Stimulated activated naive CD8-positive, alpha-beta T cell treated with anti-CD3 and anti-CD28 coated beads, Interleukin-15, Interleukin-2, amounts not matched to agents 100 ng/mL and 50 ng/mL, for 24 hours (primary cell): ENCODE results near the gene TCEANC.
"Not testable (repeated sequence)": the region's sequence is repeated elsewhere in the genome, so short reads cannot be mapped to it uniquely, and the experiment has no call there.

ENCODE experiments used
- H3K27ac Mint-ChIP-seq: one replicate; pipeline ENCODE4 v1.8.0; 2021; ENCODE audit warnings: mild to moderate bottlenecking, mixed read lengths
- H3K27me3 Mint-ChIP-seq: one replicate; pipeline ENCODE4 v1.8.0; 2021; ENCODE audit warnings: mixed read lengths
- H3K36me3 Mint-ChIP-seq: one replicate; pipeline ENCODE4 v1.8.0; 2021; ENCODE audit warnings: low read depth, mixed read lengths
- H3K4me1 Mint-ChIP-seq: one replicate; pipeline ENCODE4 v1.8.0; 2021; ENCODE audit warnings: low read depth, mixed read lengths
- H3K4me3 Mint-ChIP-seq: one replicate; pipeline ENCODE4 v1.8.0; 2021; ENCODE audit warnings: mild to moderate bottlenecking, mixed read lengths
- H3K9me3 Mint-ChIP-seq: one replicate; pipeline ENCODE4 v1.8.0; 2021; ENCODE audit warnings: mixed read lengths

The TCEANC gene

GRCh38 chrX:13669755-13670154 lies 16.8 kb downstream of the TCEANC start:
- Mint-ChIP-seq H3K27ac (peak overlapping the region; percentile 93), H3K4me1 (peaks cover 29% of the 10 kb centered on the region), H3K4me3 (peak overlapping the region; percentile 72)

GRCh38 chrX:13670197-13670596 lies 17.3 kb downstream of the TCEANC start:
- H3K36me3 Mint-ChIP-seq, result no peaks in the 10 kb centered on the region
- no peaks in the 10 kb centered on the region for H3K27me3 Mint-ChIP-seq
- no peaks in the 10 kb centered on the region for H3K9me3 Mint-ChIP-seq
- peak overlapping the region; percentile 93 for H3K27ac Mint-ChIP-seq
- peaks cover 29% of the 10 kb centered on the region for H3K4me1 Mint-ChIP-seq
- no peak overlapping the region for H3K4me3 Mint-ChIP-seq

More at GRCh38 chrX:13669755-13670154, 16.8 kb downstream of the TCEANC start:
- not testable (repeated sequence) for H3K36me3 Mint-ChIP-seq, H3K27me3 Mint-ChIP-seq, H3K9me3 Mint-ChIP-seq

GRCh38 chrX:13673016-13673415 lies 20.1 kb downstream of the TCEANC start:
- Mint-ChIP-seq H3K4me1 (peaks cover 29% of the 10 kb centered on the region), H3K9me3 (no peaks in the 10 kb centered on the region), H3K36me3 (no peaks in the 10 kb centered on the region), H3K27me3 (no peaks in the 10 kb centered on the region), H3K4me3 (no peak overlapping the region), H3K27ac (no peak overlapping the region)

GRCh38 chrX:13676885-13677284 lies 23.9 kb downstream of the TCEANC start:
- no peak overlapping the region for H3K4me3 Mint-ChIP-seq
- no peaks in the 10 kb centered on the region for H3K27me3 Mint-ChIP-seq
- peaks cover 3% of the 10 kb centered on the region for H3K4me1 Mint-ChIP-seq
- H3K9me3 Mint-ChIP-seq, result no peaks in the 10 kb centered on the region
- no peaks in the 10 kb centered on the region for H3K36me3 Mint-ChIP-seq
- H3K27ac Mint-ChIP-seq, result no peak overlapping the region

GRCh38 chrX:13679700-13680099 lies 26.8 kb downstream of the TCEANC start:
- H3K27ac Mint-ChIP-seq, H3K4me3 Mint-ChIP-seq, H3K27me3 Mint-ChIP-seq, H3K36me3 Mint-ChIP-seq, H3K9me3 Mint-ChIP-seq: not testable (repeated sequence)
- peaks cover 14% of the 10 kb centered on the region for H3K4me1 Mint-ChIP-seq

- Mint-ChIP-seq H3K36me3 (no peaks in the 10 kb centered on the region), H3K4me3 (no peak overlapping the region), H3K27ac (no peak overlapping the region), H3K9me3 (no peaks in the 10 kb centered on the region), H3K4me1 (peaks cover 27% of the 10 kb centered on the region), H3K27me3 (no peaks in the 10 kb centered on the region)
Measured at GRCh38 chrX:13681595-13681994, 28.7 kb downstream of the TCEANC start.

- Mint-ChIP-seq H3K27me3 (no peaks in the 10 kb centered on the region), H3K4me1 (peaks cover 46% of the 10 kb centered on the region), H3K4me3 (no peak overlapping the region), H3K36me3 (no peaks in the 10 kb centered on the region), H3K9me3 (no peaks in the 10 kb centered on the region), H3K27ac (peak overlapping the region; percentile 17)
Measured at GRCh38 chrX:13684361-13684760, 31.4 kb downstream of the TCEANC start.

- no peaks in the 10 kb centered on the region for H3K9me3 Mint-ChIP-seq
- peaks cover 48% of the 10 kb centered on the region for H3K4me1 Mint-ChIP-seq
- no peak overlapping the region for H3K4me3 Mint-ChIP-seq
- H3K27ac Mint-ChIP-seq, result peak overlapping the region; percentile 19
- no peaks in the 10 kb centered on the region for H3K27me3 Mint-ChIP-seq
- H3K36me3 Mint-ChIP-seq, result peaks cover 4% of the 10 kb centered on the region
Measured at GRCh38 chrX:13685126-13685763, 32.3 kb downstream of the TCEANC start.

- Mint-ChIP-seq H3K27ac (peak overlapping the region; percentile 92), H3K4me3 (peak overlapping the region; percentile 91), H3K27me3 (no peaks in the 10 kb centered on the region), H3K36me3 (peaks cover 12% of the 10 kb centered on the region), H3K9me3 (no peaks in the 10 kb centered on the region), H3K4me1 (peaks cover 63% of the 10 kb centered on the region)
Measured at GRCh38 chrX:13687203-13687602, 34.3 kb downstream of the TCEANC start.

- peaks cover 76% of the 10 kb centered on the region for H3K4me1 Mint-ChIP-seq
- H3K36me3 Mint-ChIP-seq, result peaks cover 22% of the 10 kb centered on the region
- H3K27me3 Mint-ChIP-seq, result no peaks in the 10 kb centered on the region
- H3K9me3 Mint-ChIP-seq, result no peaks in the 10 kb centered on the region
- peak overlapping the region; percentile 92 for H3K27ac Mint-ChIP-seq
- peak overlapping the region; percentile 91 for H3K4me3 Mint-ChIP-seq
Measured at GRCh38 chrX:13688384-13688957, 35.5 kb downstream of the TCEANC start.

GRCh38 chrX:13688958-13689740 lies 36.2 kb downstream of the TCEANC start, which contains the start of gene RAB9A:
RAB9A (plus strand) TSS chrX:13689128; CDS start chrX:13708747, 19,619 bp downstream.
- Mint-ChIP-seq H3K9me3 (no peaks in the 10 kb centered on the region), H3K27ac (peak within 1 kb of the TSS; percentile 92), H3K27me3 (no peaks in the 10 kb centered on the region), H3K4me3 (peak within 1 kb of the TSS; percentile 91), H3K4me1 (peaks cover 77% of the 10 kb centered on the region), H3K36me3 (peaks cover 26% of the 10 kb centered on the region)

- H3K4me1 Mint-ChIP-seq, result peaks cover 74% of the 10 kb centered on the region
Measured at GRCh38 chrX:13689741-13690211, 36.8 kb downstream of the TCEANC start.

GRCh38 chrX:13690836-13691235 lies 37.9 kb downstream of the TCEANC start:
- Mint-ChIP-seq H3K4me1 (peaks cover 74% of the 10 kb centered on the region), H3K27me3 (no peaks in the 10 kb centered on the region), H3K27ac (peak overlapping the region; percentile 81), H3K9me3 (no peaks in the 10 kb centered on the region), H3K4me3 (peak overlapping the region; percentile 91), H3K36me3 (peaks cover 34% of the 10 kb centered on the region)

More at GRCh38 chrX:13689741-13690211, 36.8 kb downstream of the TCEANC start:
- Mint-ChIP-seq H3K36me3 (peaks cover 26% of the 10 kb centered on the region), H3K9me3 (no peaks in the 10 kb centered on the region), H3K27ac (peak overlapping the region; percentile 81), H3K27me3 (no peaks in the 10 kb centered on the region), H3K4me3 (peak overlapping the region; percentile 91)

GRCh38 chrX:13691841-13692371 lies 39.0 kb downstream of the TCEANC start:
- Mint-ChIP-seq H3K4me1 (peaks cover 77% of the 10 kb centered on the region), H3K27me3 (no peaks in the 10 kb centered on the region), H3K36me3 (peaks cover 34% of the 10 kb centered on the region), H3K4me3 (peak overlapping the region; percentile 63), H3K9me3 (no peaks in the 10 kb centered on the region), H3K27ac (peak overlapping the region; percentile 71)

- Mint-ChIP-seq H3K27me3 (no peaks in the 10 kb centered on the region), H3K4me1 (peaks cover 77% of the 10 kb centered on the region), H3K4me3 (peak overlapping the region; percentile 63), H3K27ac (peak overlapping the region; percentile 40), H3K36me3 (peaks cover 38% of the 10 kb centered on the region), H3K9me3 (no peaks in the 10 kb centered on the region)
Measured at GRCh38 chrX:13692771-13693231, 39.9 kb downstream of the TCEANC start.
